Neural progenitor cell (in vitro differentiated cells): ENCODE measurements around the gene ERCC1. TPM values are rescaled to one million over a fixed set of nuclear protein-coding genes. Genes with fewer than 3 reads are reported as not detected.

Experiments used
- DNase-seq: peaks from one replicate; pipeline ENCODE4 v3.0.0-alpha.2; 2016; ENCODE audit warnings: low spot score
- H2AFZ ChIP-seq: fragments of 200-600 bp; sonication (generic); replicated peaks from 2 replicates; pipeline ENCODE4 v1.6.1; 2016; ENCODE audit warnings: antibody characterized with exemption
- H3F3A ChIP-seq: fragments of 200-600 bp; sonication (generic); 2 replicates; pipeline ENCODE4 v1.6.1; 2016; ENCODE audit warnings: antibody characterized with exemption, low read depth
- H3K27ac ChIP-seq: fragments of 200-600 bp; sonication (generic); 2 replicates; pipeline ENCODE4 v1.5.1; 2016; ENCODE audit warnings: mild to moderate bottlenecking
- H3K27me3 ChIP-seq: fragments of 200-600 bp; sonication (generic); 2 replicates; pipeline ENCODE4 v1.6.1; 2016; ENCODE audit warnings: mild to moderate bottlenecking, moderate library complexity
- H3K36me3 ChIP-seq: fragments of 200-600 bp; sonication (generic); 2 replicates; pipeline ENCODE4 v1.5.1; 2016
- H3K4me1 ChIP-seq: fragments of 200-600 bp; sonication (generic); 2 replicates; pipeline ENCODE4 v1.6.1; 2016; ENCODE audit warnings: mixed run types
- H3K4me2 ChIP-seq: fragments of 200-600 bp; sonication (generic); 2 replicates; pipeline ENCODE4 v1.6.1; 2016
- H3K4me3 ChIP-seq: fragments of 200-600 bp; sonication (generic); 2 replicates; pipeline ENCODE4 v1.5.1; 2016
- H3K79me2 ChIP-seq: fragments of 200-600 bp; sonication (generic); 2 replicates; pipeline ENCODE4 v1.6.1; 2016; ENCODE audit warnings: low read depth
- H3K9ac ChIP-seq: fragments of 200-600 bp; sonication (generic); 2 replicates; pipeline ENCODE4 v1.6.1; 2016
- H3K9me3 ChIP-seq: fragments of 200-600 bp; sonication (generic); 2 replicates; pipeline ENCODE4 v1.5.1; 2016; ENCODE audit warnings: low read depth
- H4K20me1 ChIP-seq: fragments of 200-600 bp; sonication (generic); 2 replicates; pipeline ENCODE4 v1.6.1; 2016; ENCODE audit warnings: low read depth
- H3K27ac Mint-ChIP-seq: 3 replicates; pipeline ENCODE4 v1.8.0; 2021; ENCODE audit warnings: mixed read lengths
- H3K27me3 Mint-ChIP-seq: 2 replicates; pipeline ENCODE4 v1.8.0; 2022; ENCODE audit warnings: low read depth, mild to moderate bottlenecking, inconsistent platforms, moderate library complexity, mixed read lengths; ENCODE audit not compliant: insufficient read depth
- H3K36me3 Mint-ChIP-seq: 3 replicates; pipeline ENCODE4 v1.8.0; 2021; ENCODE audit warnings: mixed read lengths
- H3K4me1 Mint-ChIP-seq: 3 replicates; pipeline ENCODE4 v1.8.0; 2021; ENCODE audit warnings: mixed read lengths
- H3K4me3 Mint-ChIP-seq: 3 replicates; pipeline ENCODE4 v1.8.0; 2021; ENCODE audit warnings: mild to moderate bottlenecking, moderate library complexity, mixed read lengths
- H3K9me3 Mint-ChIP-seq: 3 replicates; pipeline ENCODE4 v1.8.0; 2020; ENCODE audit warnings: mixed read lengths
- CTCF ChIP-seq: fragments of 200-600 bp; sonication (generic); IDR thresholded peaks from 2 replicates; pipeline ENCODE4 v1.5.1; 2017; ENCODE audit warnings: antibody characterized with exemption, mild to moderate bottlenecking
- EZH2 ChIP-seq: fragments of 200-600 bp; sonication (generic); IDR thresholded peaks from 2 replicates; pipeline ENCODE4 v1.6.1; 2017; ENCODE audit warnings: antibody characterized with exemption, mild to moderate bottlenecking, moderate library complexity
- EZH2phosphoT487 ChIP-seq: fragments of 200-600 bp; sonication (generic); IDR thresholded peaks from 2 replicates; pipeline ENCODE4 v1.6.1; 2017; ENCODE audit warnings: antibody characterized with exemption
- total RNA-seq: library from RNA; depleted of rRNA; stranded (reverse); fragments of >200 nt; gene quantifications from 2 replicates; pipeline ENCODE4 v1.2.3, GENCODE V29; 2015; ENCODE audit warnings: low replicate concordance

Gene ERCC1
- total RNA-seq, 1 donor from 2014 or later: 46.0 TPM

- peak overlapping the region; percentile 69 for H3K27ac ChIP-seq
- no peak overlapping the region for H3K4me3 Mint-ChIP-seq
- peak overlapping the region; percentile 29 for H3K4me2 ChIP-seq
Measured at GRCh38 chr19:45376045-45376724, 47.5 kb downstream of the ERCC1 start.

GRCh38 chr19:45370410-45371204, 53.1 kb downstream of the ERCC1 start, which contains the start of gene ERCC2:
TSS of gene ERCC2 (minus strand) at chr19:45370573. CDS start at chr19:45370540, 33 bp downstream.
- TF ChIP-seq EZH2phosphoT487 (no peak), CTCF (no peak), EZH2 (no peak)
- peaks cover 23% of the 10 kb centered on the region for H3K79me2 ChIP-seq
- Mint-ChIP-seq H3K9me3 (no peaks in the 10 kb centered on the region), H3K4me3 (peak within 1 kb of the TSS; percentile 91), H3K4me1 (peaks cover 27% of the 10 kb centered on the region), H3K27ac (peak within 1 kb of the TSS; percentile 99), H3K27me3 (peaks cover 8% of the 10 kb centered on the region), H3K36me3 (no peaks in the 10 kb centered on the region)
- peak within 1 kb of the TSS; percentile 77 for H3K4me2 ChIP-seq
- no peak within 1 kb of the TSS for H3K9ac ChIP-seq
- peaks cover 25% of the 10 kb centered on the region for H3F3A ChIP-seq
- DNase-seq: peak; percentile 99
- H3K9me3 ChIP-seq: no peaks in the 10 kb centered on the region
- peak within 1 kb of the TSS; percentile 61 for H3K27ac ChIP-seq
- H3K4me3 ChIP-seq: peak within 1 kb of the TSS; percentile 85
- H4K20me1 ChIP-seq: peaks cover 19% of the 10 kb centered on the region
- no peaks in the 10 kb centered on the region for H3K36me3 ChIP-seq
- H3K4me1 ChIP-seq: peaks cover 9% of the 10 kb centered on the region
- H3K27me3 ChIP-seq: no peaks in the 10 kb centered on the region
- H2AFZ ChIP-seq: peak within 1 kb of the TSS; percentile 65

More at GRCh38 chr19:45376045-45376724, 47.5 kb downstream of the ERCC1 start:
- TF ChIP-seq EZH2: no peak
- TF ChIP-seq CTCF: no peak
- TF ChIP-seq EZH2phosphoT487: no peak
- peak; percentile 85 for DNase-seq
- H4K20me1 ChIP-seq: no peaks in the 10 kb centered on the region
- H3K27me3 Mint-ChIP-seq: peaks cover 12% of the 10 kb centered on the region
- no peaks in the 10 kb centered on the region for H3K36me3 ChIP-seq
- no peaks in the 10 kb centered on the region for H3K79me2 ChIP-seq
- peak overlapping the region; percentile 20 for H2AFZ ChIP-seq
- H3K36me3 Mint-ChIP-seq: no peaks in the 10 kb centered on the region
- peak overlapping the region; percentile 88 for H3K27ac Mint-ChIP-seq
- H3F3A ChIP-seq: peaks cover 28% of the 10 kb centered on the region
- peaks cover 13% of the 10 kb centered on the region for H3K4me1 ChIP-seq
- no peaks in the 10 kb centered on the region for H3K27me3 ChIP-seq
- H3K9me3 Mint-ChIP-seq: no peaks in the 10 kb centered on the region
- peaks cover 23% of the 10 kb centered on the region for H3K4me1 Mint-ChIP-seq
- no peaks in the 10 kb centered on the region for H3K9me3 ChIP-seq
- H3K4me3 ChIP-seq: no peak overlapping the region
- no peak overlapping the region for H3K9ac ChIP-seq

GRCh38 chr19:45368737-45369340, 54.9 kb downstream of the ERCC1 start:
- no peaks in the 10 kb centered on the region for H3K36me3 Mint-ChIP-seq
- H3K4me3 ChIP-seq: peak overlapping the region; percentile 85
- peak overlapping the region; percentile 77 for H3K4me2 ChIP-seq

More at GRCh38 chr19:45368737-45369340, 54.9 kb downstream of the ERCC1 start:
- Mint-ChIP-seq H3K27me3 (peaks cover 6% of the 10 kb centered on the region), H3K4me1 (peaks cover 19% of the 10 kb centered on the region), H3K4me3 (peak overlapping the region; percentile 91), H3K27ac (peak overlapping the region; percentile 25), H3K9me3 (no peaks in the 10 kb centered on the region)
- H3F3A ChIP-seq: peaks cover 25% of the 10 kb centered on the region
- peaks cover 23% of the 10 kb centered on the region for H3K79me2 ChIP-seq
- H3K27ac ChIP-seq: no peak overlapping the region
- TF ChIP-seq EZH2phosphoT487 (no peak), EZH2 (no peak), CTCF (no peak)
- H3K9me3 ChIP-seq: no peaks in the 10 kb centered on the region
- peaks cover 9% of the 10 kb centered on the region for H3K4me1 ChIP-seq
- no peak overlapping the region for H2AFZ ChIP-seq
- peaks cover 24% of the 10 kb centered on the region for H4K20me1 ChIP-seq
- no peaks in the 10 kb centered on the region for H3K36me3 ChIP-seq
- DNase-seq: peak; percentile 26
- H3K9ac ChIP-seq: no peak overlapping the region
- no peaks in the 10 kb centered on the region for H3K27me3 ChIP-seq
